SKM-1 (cell line): Measurements from ENCODE around the gene KLK2.

ENCODE experiments used
- DNase-seq: peaks from one replicate; lab custom pipeline; 2025; ENCODE audit not compliant: unreplicated experiment; lab: John Stamatoyannopoulos, UW

Gene KLK2

DNA sequence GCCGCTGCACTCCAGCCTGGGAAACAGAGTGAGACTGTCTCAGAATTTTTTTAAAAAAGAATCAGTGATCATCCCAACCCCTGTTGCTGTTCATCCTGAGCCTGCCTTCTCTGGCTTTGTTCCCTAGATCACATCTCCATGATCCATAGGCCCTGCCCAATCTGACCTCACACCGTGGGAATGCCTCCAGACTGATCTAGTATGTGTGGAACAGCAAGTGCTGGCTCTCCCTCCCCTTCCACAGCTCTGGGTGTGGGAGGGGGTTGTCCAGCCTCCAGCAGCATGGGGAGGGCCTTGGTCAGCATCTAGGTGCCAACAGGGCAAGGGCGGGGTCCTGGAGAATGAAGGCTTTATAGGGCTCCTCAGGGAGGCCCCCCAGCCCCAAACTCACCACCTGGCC is at the start of gene KLK2:
Gene KLK2 (plus strand): TSS at position 384 of the 400 bp plus-strand sequence. CDS start 35 bp downstream, outside the sequence.
- DNase-seq, result no peak

DNA sequence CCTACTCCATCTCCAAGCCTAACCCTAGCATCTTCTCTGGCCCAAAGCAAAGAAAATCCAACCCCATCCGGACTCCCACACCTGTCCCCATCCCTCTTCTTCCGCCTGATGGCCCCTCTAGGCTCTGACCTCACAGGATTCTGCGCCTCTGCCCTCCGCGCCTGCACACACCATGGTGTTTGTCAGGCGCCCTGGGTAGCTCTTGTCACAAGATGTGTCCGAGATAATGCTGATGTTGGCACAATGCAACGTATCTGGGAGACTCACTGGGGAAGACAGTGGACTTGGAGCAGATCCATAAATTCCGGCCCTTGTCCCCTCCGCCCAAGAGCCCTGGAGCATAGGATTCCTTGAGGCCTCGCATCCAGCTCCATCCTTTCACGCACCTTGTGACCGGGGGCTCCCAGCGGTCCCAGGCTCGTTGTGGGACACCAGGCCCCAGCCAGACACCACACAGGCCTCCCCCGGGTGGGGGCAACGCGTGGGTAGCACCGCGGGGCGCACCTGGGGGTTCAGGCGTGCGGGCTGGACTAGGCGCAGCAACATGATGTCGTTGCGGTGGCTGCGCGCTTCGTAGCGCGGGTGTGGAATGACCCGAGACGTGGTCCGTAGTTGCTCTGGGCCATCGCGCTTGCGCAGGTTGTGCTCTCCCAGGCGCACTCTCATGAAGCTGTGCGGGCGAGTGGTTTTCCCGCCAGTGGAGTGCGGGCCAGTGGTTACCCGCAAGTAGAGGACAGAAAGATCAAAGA is 46.6 kb upstream of the KLK2 start:
- no peak for DNase-seq

DNA sequence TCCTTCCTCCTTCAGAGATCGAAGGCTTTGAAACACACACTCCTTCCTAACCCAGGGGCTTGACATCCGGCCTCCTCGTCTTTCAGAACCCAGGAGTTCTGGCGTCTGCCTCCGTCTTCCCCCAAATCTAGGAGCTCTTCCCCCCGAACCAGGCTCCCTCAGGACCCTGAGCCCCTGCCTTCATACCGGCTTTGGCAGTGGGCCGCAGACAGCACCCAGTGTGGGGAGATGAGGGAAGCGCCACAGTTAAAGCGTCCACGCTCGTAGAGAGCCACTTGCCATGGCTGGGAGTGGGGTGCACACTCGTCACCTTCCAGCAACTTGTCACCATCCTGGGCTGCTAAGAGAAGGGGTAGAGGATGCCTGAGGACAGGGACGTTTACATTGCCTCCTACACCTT is 45.8 kb upstream of the KLK2 start:
- DNase-seq, result no peak

DNA sequence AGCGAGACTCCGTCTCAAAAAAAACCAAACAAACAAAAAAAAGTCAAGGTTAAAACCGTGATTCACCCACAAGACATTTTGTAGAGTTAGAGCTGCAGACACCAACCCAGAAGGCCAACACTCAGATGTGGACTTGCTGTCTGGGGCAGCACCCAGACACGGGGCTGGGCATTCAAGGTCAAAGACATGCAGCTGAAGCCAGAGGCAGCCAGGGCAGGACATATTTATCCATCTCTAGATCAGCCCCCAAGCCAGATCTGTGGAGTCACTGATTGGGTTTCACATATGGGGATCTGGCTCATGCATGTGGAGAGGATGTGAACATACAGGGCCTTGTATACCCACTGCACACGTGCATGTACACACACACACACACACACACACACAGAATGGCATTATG is 43.4 kb upstream of the KLK2 start:
- no peak for DNase-seq

DNA sequence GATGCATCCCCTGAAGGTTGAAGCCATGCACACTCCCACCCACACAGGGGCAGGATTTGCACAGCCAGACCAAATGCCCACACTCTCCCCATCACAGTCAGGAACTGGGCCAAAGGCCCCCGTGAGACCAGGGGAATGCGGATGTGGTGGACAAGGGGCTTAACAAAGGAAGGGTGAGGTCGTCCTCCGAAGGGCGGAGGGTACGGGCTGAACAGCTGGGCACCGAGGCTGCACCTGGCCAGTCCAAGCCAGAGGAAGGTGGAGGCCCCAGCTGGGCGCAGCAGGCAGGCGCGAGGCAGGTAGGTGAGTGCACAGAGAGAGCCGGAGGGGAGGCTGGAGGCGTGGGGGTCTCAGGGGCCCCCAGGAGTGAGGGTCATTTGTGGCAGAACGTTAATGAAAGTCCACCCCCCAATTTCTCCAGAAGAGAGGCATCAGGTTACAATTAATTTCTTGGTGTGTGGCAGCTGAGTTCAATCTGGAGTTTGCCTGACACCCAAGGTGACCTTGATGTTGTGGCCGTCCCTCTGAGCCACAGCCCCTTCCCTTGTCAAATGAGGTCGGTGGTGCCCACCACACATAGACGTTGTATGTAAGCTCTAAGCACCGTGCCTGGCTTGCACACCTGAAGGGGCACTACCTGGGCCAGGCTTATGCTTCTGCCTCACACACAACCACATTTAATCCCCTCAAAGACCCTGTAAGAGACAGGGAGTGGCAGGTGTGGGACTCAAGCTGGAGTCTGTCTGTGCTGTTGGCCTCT is 42.8 kb upstream of the KLK2 start:
- no peak for DNase-seq

DNA sequence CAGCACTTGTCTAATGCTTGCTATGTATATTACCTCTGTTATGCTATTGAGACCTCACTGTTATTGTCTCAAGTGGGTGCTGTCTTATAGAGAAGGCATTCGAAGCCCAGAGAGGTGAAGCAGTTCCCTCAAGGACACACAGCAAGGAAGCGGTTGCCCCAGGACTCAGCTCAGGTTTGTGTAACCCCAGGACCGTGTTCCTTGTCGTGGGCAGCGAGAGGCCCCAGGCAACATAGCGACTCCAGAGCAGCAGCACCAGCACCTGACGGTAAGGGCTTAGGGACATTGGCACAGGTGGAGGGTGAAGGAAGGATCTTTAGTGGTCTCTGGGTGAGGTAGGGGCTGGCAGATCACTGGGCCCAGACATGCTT is 42.2 kb upstream of the KLK2 start:
- no peak for DNase-seq

DNA sequence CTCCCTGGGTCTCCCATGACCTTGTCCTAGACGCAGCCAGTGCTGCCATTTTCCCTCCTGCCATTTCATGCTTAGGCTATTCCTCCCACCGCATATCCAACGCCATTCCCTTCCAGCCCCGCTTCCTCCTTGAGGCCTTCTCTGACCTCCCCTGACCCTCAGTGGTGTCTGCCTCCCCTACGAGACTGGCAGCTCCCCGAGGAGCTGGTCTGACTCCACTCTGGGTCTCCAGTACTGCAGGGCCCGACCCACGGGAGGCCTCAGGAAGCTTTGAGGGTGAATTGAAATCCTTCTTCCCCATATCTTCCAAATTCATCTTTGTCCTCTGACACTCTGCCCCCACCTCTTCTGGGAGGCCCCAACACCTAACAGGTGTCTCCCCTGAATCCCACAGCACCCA is 40.6 kb upstream of the KLK2 start:
- DNase-seq, result no peak

DNA sequence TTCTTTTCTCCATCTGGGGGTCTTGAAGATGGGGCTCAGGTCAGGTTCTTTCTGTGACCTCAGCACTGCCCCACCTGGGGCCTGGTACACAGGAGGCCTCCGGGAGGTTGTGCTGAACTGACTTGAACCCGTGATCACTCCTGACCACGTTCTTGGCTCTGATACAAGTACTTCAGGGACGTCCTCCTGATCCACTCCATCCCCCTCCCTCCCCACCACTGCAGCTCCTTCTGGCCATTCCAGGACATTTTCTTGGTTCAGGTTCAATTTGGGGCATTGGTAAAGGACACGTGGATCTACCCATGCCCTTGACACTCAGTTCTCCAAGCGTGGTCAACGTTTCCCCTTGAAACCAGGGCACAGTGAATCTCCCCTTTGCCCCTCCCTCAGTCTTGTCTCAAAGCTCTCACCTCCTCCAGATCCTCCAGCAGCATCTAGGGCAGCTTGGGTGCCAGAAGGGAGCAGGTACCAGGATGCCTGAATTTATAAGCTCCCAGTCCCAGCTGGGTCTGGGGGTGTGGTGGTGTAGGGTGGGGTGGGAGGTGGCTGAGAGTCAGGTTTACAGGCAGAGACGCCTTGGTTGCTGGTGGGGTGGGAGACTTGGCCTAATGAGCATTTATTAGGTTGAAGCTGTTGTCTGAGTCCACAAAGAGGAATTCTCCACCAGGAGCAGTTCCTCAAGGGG is 40.0 kb upstream of the KLK2 start, which contains the start of gene KLK15:
Gene KLK15 (minus strand): TSS at position 458 of the 685 bp plus-strand sequence. CDS start 2,082 bp downstream, outside the sequence.
- no peak for DNase-seq

DNA sequence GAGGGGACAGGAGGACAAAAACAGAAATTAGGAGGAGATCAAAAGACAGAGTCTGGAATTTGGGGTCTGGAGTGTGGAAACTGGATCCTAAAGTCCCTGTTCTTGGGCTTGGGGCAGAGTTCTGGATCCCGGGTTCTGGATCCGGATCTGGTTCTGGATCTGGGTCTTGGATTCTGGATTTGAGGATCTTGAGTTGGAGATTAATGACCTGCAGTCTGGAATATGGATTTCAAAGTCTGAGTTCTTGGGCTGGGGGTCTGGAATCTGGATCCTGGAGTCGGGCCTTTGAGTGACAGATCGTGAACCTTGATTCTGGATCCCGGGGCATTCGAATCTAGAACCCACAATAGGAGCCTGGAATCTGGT is 39.5 kb upstream of the KLK2 start:
- DNase-seq, result no peak

DNA sequence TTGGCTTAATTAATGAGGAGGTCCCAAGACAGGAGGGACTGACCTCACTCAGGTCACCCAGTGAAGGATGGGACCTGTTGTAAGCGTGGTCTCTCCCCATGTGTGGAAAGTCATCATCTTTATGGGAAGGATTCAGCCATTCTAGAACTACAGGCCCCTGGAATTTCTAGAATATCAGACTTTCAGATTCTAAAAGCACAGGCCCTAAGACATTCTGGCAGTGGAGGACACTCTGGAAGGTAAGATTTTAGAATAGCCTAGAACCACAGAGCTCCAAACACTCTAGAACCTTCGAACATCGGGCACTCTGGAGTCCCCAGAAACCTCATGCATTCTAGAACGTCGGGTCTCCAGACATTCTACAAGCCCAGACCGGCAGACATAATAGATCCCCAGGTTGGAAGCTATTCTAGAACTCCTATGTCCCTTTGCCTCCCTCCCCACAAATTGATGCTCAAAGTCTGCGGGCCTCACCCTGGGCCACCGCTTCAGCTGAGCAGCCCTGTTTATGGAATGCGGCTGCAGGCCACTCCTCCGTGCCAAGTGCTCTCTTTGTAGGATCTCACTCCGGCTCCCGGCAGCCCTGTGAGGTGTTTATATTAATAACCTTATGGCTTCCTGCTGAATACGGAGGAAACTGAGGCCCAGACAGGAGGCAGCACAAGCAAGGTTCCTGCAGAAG is 38.0 kb upstream of the KLK2 start:
- no peak for DNase-seq

DNA sequence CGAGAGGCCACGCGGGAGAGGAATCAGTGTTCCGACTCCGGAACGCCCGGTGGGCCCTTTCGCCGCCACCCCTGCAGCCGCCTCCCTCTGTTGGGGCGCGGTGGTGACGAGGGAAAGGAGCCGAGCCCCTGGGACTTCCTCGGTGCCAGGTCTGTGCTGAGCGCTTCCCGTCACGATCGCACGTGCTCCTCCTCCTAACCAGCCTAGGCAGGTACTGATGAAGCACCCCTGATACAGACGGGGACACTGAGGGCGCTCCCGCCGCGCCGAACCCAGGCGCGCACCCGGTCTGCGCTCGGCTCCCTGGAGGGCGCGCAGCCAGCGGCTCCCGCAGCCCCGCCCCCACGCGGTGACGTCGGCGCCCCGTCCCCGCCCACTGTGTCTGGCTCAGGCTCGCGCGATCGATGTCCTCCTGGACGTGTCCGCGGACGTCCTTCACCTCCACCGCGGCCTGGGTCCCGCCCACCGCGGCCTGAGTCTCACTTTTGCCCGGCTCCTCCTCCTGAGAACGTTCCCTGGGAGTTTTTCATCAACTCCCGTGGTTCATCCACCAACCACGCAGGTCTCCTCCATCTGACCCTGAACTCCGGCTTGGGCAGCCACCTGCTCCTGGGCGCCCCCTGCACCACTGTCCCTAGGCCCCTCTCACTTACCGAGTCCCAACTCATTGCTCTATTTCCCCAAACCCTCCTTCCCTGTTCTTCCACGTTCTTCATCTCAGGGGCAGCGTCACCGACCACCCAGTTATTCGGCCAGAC is 37.3 kb upstream of the KLK2 start:
- DNase-seq, result peak; percentile 1

DNA sequence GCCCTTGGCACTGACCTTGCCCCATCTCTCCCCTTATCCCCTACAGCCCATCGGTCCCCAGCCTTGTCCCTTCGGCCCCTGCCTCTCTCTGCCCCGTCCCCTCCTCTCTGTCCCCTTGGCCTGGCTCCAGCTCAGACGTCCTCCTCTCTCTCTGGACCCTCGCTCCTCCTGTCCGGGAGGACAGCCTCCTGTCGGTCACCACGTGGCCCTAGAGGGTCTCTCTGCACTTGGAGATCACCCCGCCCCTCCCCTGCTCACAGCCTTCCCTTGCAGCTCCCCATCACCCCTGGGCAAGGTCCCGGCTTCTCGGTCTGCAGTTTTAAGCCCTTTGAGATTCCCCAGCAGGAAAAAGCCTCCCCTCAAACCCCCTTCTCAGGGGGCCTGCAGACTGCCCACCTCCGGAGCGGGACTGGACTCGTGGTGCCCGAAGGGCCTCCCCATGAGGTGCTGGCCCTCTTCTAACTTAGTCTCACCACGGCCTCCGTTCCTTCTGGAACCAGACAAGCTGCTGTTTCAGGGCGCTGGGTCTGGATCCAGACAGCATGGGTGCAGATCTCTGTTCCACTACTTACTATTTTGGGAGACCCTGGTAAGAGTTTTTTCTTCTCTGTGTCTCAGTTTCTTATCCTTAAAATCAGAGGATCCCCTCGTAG is 36.6 kb upstream of the KLK2 start:
- no peak for DNase-seq

DNA sequence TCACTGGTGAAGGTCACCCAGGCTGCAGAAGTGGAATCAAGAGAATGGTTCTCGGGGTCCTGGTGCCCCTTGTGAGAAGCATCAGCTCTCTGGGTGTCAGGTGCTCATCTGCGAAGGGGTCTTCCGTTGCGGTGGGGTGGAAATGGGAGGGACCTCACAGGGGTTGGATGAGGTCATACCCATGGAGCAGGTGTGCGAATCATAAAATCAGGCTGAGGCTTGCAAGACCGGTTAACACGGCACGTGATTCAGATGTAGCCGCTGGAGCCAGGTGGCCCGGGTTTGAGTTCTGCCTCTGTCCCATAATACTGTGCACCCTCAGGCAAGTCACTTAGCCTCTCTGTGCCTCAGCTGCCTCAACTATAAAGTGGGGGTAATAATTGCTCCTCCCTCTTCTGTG is 35.9 kb upstream of the KLK2 start:
- no peak for DNase-seq

DNA sequence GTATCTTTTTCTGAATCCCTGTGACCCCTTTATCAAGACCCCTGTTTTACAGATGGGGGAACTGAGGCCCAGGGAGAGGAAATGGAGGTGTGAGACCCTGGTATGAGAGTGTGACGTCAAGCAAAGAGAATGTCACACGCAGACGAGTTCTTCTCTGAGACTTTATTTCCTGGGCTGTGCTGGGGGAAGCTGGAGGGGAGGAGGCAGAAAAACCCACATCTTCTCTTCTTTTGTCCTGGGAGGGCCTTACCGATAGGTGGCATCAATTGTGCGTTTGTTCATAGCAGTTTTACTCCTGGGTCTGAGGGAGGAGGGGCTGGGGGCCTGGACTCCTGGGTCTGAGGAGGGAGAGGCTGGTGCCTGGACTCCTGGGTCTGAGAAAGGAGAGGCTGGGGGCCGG is 35.0 kb upstream of the KLK2 start:
- DNase-seq, result no peak

DNA sequence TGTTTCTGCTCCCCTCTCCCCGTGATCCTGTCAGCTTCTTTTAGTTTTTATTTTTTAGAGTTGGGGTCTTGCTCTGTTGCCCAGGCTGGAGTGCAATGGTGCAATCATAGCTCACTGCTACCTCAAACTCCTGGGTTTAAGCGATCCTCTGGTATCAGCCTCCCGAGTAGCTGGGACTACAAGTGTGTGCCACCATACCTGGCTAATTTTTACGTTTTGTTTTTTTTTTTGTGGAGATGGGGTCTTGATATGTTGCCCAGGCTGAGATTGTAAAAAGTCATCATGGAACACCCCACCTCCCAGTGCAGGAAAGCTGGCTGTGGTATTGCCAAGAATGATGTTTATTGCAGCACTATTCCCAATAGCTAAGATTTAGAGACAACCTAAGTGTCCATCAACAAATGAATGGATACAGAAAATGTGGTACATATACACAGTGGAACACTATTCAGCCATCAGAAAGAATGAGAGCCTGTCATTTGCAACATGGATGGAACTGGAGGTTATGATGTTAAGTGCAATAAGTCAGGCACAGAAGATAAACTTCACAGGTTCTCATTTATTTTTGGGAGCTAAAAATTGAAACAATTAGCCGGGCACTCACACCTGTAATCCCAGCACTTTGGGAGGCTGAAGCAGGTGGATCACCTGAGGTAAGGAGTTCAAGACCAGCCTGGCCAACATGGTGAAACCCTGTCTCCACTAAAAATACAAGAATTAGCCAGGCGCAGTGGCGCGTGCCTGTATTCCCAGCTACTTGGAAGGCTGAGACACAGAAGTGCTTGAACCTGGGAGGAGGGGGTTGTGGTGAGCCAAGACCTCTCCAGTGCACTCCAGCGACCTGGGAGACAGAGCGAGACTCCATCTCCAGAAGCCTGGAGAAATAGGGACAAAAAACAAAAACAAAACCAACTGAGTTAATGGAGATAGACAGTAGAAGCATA is 33.3 kb upstream of the KLK2 start:
- no peak for DNase-seq

DNA sequence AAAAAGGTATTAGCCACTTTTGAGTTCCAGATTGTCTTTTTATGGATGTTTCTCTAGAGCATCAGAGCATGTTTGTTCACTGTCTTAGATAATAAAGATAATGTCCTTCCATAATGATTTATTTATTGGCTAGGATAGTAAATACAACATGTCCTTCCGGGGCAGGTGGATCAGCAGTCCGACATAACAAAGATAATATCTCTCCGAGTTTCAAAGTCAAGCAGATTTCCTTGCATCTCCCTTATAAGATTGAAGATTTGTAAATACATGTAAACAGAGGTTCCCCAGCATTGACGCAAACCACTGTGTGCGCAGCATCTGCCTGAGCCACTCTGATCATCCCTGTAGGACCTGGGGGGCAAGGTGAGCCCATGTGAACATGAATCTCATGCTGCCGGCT is 31.1 kb upstream of the KLK2 start:
- DNase-seq, result no peak

DNA sequence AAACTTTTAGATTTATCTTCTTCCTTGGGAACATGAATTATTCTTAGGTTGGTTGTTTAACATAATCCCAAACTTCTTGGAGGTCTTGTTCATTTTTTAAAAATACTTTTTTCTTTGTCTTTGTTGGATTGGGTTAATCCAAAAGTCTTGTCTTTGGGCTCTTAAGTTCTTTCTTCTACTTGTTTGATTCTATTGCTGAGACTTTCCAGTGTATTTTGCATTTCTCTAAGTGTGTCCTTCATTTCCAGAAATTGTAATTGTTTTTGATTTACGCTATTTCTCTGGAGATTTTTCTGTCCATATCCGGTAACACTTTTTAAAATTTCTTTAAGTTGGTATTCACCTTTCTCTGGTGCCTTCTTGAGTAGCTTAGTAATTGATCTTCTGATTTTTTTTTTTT is 30.0 kb upstream of the KLK2 start:
- DNase-seq, result no peak

DNA sequence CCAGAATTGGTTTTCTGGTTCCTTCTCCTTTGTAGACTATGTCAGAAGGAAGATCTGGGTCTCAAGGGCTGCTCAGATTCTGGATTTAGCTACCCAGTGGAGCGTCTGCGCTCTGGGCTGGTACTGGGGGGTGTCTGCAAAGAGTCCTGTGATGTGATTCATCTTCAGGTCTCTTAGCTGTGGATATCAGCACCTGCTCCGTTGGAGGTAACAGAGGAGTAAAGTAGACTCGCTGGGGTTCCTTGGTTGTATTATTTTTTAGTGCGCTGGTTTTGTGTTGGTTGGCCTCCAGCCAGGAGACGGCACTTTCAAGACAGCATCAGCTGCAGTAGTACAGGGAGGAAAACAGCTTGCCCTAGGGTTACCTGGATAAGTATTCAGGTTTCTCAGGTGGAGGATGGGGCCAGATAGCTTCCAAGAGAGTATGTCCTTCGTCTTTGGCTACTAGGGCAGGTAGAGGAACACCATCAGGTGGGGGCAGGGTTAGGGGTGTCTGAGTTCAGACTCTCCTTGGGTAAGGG is 29.5 kb upstream of the KLK2 start:
- no peak for DNase-seq
